SU-DHL-6 (cell line): ENCODE data around the gene POLA1.

Experiments
- H2AFZ ChIP-seq: fragments of 200-600 bp; sonication (generic); 2 replicates; pipeline ENCODE4 v1.6.1; 2014; ENCODE audit warnings: low read depth, mild to moderate bottlenecking, moderate library complexity, mixed read lengths, antibody characterized with exemption, low read length; ENCODE audit not compliant: severe bottlenecking
- H3F3A ChIP-seq: fragments of 200-600 bp; shearing (Covaris generic); 2 replicates; pipeline ENCODE4 v1.6.0; 2016; ENCODE audit warnings: antibody characterized with exemption, mild to moderate bottlenecking; ENCODE audit not compliant: insufficient read depth
- H3K27ac ChIP-seq: fragments of 200-600 bp; sonication (generic); 2 replicates; pipeline ENCODE4 v1.5.1; 2016; ENCODE audit warnings: low read depth, mild to moderate bottlenecking, low read length, moderate library complexity, mixed read lengths
- H3K27me3 ChIP-seq: fragments of 200-600 bp; sonication (generic), shearing (Covaris generic); 2 replicates; pipeline ENCODE4 v1.6.0; 2014; ENCODE audit warnings: mild to moderate bottlenecking, low read length
- H3K36me3 ChIP-seq: fragments of 200-600 bp; sonication (generic); 2 replicates; pipeline ENCODE4 v1.6.1; 2014; ENCODE audit warnings: mild to moderate bottlenecking, low read length, mixed read lengths
- H3K4me2 ChIP-seq: fragments of 300-600, 200-600 bp; shearing (Covaris generic), sonication (generic); 2 replicates; pipeline ENCODE4 v1.6.0; 2014; ENCODE audit warnings: low read length, low read depth, mild to moderate bottlenecking; ENCODE audit not compliant: poor library complexity, severe bottlenecking
- H3K4me3 ChIP-seq: fragments of 200-600 bp; sonication (generic); 2 replicates; pipeline ENCODE4 v1.5.1; 2014; ENCODE audit warnings: antibody characterized with exemption, low read length, mild to moderate bottlenecking, mixed read lengths; ENCODE audit not compliant: insufficient read depth, poor library complexity, severe bottlenecking
- H3K79me2 ChIP-seq: fragments of 200-600 bp; sonication (generic); 2 replicates; pipeline ENCODE4 v1.6.1; 2014; ENCODE audit warnings: mild to moderate bottlenecking, low read length, moderate library complexity; ENCODE audit not compliant: insufficient read depth
- H3K9ac ChIP-seq: fragments of 200-600 bp; sonication (generic); 2 replicates; pipeline ENCODE4 v1.7.0; 2014; ENCODE audit warnings: mild to moderate bottlenecking, low read length
- H3K9me2 ChIP-seq: fragments of 200-600 bp; sonication (generic); replicated peaks from 2 replicates; pipeline ENCODE4 v1.6.1; 2014; ENCODE audit warnings: low read length; ENCODE audit not compliant: insufficient read depth
- H3K9me3 ChIP-seq: fragments of 200-600 bp; sonication (generic); 2 replicates; pipeline ENCODE4 v1.6.1; 2014; ENCODE audit warnings: low read length, mixed read lengths; ENCODE audit not compliant: insufficient read depth
- H4K20me1 ChIP-seq: fragments of 200-600 bp; sonication (generic); 2 replicates; pipeline ENCODE4 v1.6.1; 2014; ENCODE audit warnings: low read depth, mild to moderate bottlenecking, antibody characterized with exemption, low read length, moderate library complexity, mixed read lengths
- CTCF ChIP-seq: fragments of 200-600 bp; sonication (generic); IDR thresholded peaks from one replicate; pipeline ENCODE4 v1.5.1; 2017; ENCODE audit warnings: antibody characterized with exemption, mild to moderate bottlenecking, low read length, moderate library complexity; ENCODE audit not compliant: insufficient read depth, poor library complexity, severe bottlenecking
- EZH2phosphoT487 ChIP-seq: fragments of 200-600 bp; sonication (generic), shearing (Covaris generic); conservative IDR thresholded peaks from 2 replicates; pipeline ENCODE4 v1.6.1; 2018; ENCODE audit warnings: mild to moderate bottlenecking, antibody characterized with exemption, low read length, moderate library complexity, mixed read lengths

The POLA1 gene

DNA sequence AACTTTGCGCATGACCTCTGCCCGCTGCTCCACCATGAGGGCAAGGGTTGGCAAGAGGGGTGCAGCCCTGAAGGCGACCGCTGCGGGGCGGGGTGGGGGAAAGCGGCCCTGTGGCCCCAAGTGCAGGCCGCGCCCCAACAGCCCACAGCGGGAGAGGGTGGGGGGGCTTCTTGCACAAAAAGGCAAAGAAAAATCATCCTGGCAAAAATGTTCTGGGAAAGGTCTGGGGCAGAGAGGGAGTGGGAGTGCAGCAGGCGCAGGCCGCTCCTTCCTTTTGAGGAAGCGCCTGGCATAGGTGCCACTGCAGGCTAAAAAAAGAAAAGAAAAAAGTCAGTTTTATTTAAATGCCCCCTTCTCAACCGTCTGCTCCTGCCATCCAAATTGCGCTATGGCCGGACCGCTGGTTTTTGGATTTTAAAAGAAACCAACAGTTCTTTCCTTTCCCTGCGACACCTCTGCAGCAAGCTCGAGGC is 320.7 kb downstream of the POLA1 start:
- no peaks in the 10 kb centered on the region for H3K9me3 ChIP-seq
- no peaks in the 10 kb centered on the region for H3K36me3 ChIP-seq
- no peaks in the 10 kb centered on the region for H4K20me1 ChIP-seq
- no peak for TF ChIP-seq EZH2phosphoT487
- TF ChIP-seq CTCF: no peak
- H2AFZ ChIP-seq: no peak overlapping the region
- no peak overlapping the region for H3K27ac ChIP-seq
- H3F3A ChIP-seq: no peaks in the 10 kb centered on the region
- H3K4me2 ChIP-seq: peak overlapping the region; percentile 46
- no peak overlapping the region for H3K4me3 ChIP-seq
- H3K9ac ChIP-seq: no peak overlapping the region
- H3K9me2 ChIP-seq: no peaks in the 10 kb centered on the region
- H3K79me2 ChIP-seq: no peaks in the 10 kb centered on the region
- no peaks in the 10 kb centered on the region for H3K27me3 ChIP-seq

- no peaks in the 10 kb centered on the region for H4K20me1 ChIP-seq
- no peaks in the 10 kb centered on the region for H3K79me2 ChIP-seq
- H3K9me3 ChIP-seq: no peaks in the 10 kb centered on the region
- no peak for TF ChIP-seq CTCF
- TF ChIP-seq EZH2phosphoT487: no peak
- no peak within 1 kb of the TSS for H3K4me3 ChIP-seq
- no peaks in the 10 kb centered on the region for H3K9me2 ChIP-seq
- H3K9ac ChIP-seq: no peak within 1 kb of the TSS
- H3F3A ChIP-seq: no peaks in the 10 kb centered on the region
- H3K36me3 ChIP-seq: no peaks in the 10 kb centered on the region
- H3K27me3 ChIP-seq: no peaks in the 10 kb centered on the region
- no peak within 1 kb of the TSS for H3K4me2 ChIP-seq
- H3K27ac ChIP-seq: no peak within 1 kb of the TSS
- H2AFZ ChIP-seq: no peak within 1 kb of the TSS
Measured at GRCh38 chrX:25015486-25016360, 322.0 kb downstream of the POLA1 start, which contains the start of gene ARX. Gene ARX (minus strand): TSS chrX:25015965. CDS start chrX:25015737, 228 bp downstream.

GRCh38 chrX:25016361-25016671 is 322.6 kb downstream of the POLA1 start:
- Histone ChIP-seq H3K9me3 (no peaks in the 10 kb centered on the region), H3K36me3 (no peaks in the 10 kb centered on the region), H3F3A (no peaks in the 10 kb centered on the region), H3K4me3 (no peak overlapping the region), H2AFZ (no peak overlapping the region), H3K27ac (no peak overlapping the region), H3K4me2 (no peak overlapping the region), H4K20me1 (no peaks in the 10 kb centered on the region), H3K79me2 (no peaks in the 10 kb centered on the region), H3K9ac (no peak overlapping the region), H3K27me3 (no peaks in the 10 kb centered on the region), H3K9me2 (no peaks in the 10 kb centered on the region)
- no peak for TF ChIP-seq CTCF
- TF ChIP-seq EZH2phosphoT487: no peak
